SK-N-SH treated with all-trans-retinoic acid at 6 μM for 48 hours (cell line): ENCODE measurements around the gene VPS39.

ENCODE experiments used
- ARNTL ChIP-seq: fragments of 450-650 bp; formaldehyde crosslinking; IDR thresholded peaks from 2 replicates; pipeline ENCODE4 v1.5.0; 2020; ENCODE audit warnings: low read depth, mild to moderate bottlenecking, moderate library complexity, borderline replicate concordance
- ESRRG ChIP-seq: fragments of 250-450 bp; sonication (Bioruptor Pico); IDR thresholded peaks from 2 replicates; pipeline ENCODE4 v1.6.1; 2021; ENCODE audit warnings: mild to moderate bottlenecking
- GLIS3 ChIP-seq: fragments of 250-450 bp; sonication (Bioruptor Pico); IDR thresholded peaks from 2 replicates; pipeline ENCODE4 v1.5.0; 2020; ENCODE audit warnings: mild to moderate bottlenecking, moderate library complexity
- RARB ChIP-seq: fragments of 250-450 bp; sonication (Bioruptor Pico); IDR thresholded peaks from 2 replicates; pipeline ENCODE4 v1.8.0; 2021; ENCODE audit warnings: mild to moderate bottlenecking, moderate library complexity
- TCF4 ChIP-seq: fragments of 250-450 bp; sonication (Bioruptor Pico); IDR thresholded peaks from 2 replicates; pipeline ENCODE4 v1.8.0; 2021; ENCODE audit warnings: mild to moderate bottlenecking, moderate library complexity, borderline replicate concordance
- TOX ChIP-seq: fragments of 250-450 bp; sonication (Bioruptor Pico); IDR thresholded peaks from 2 replicates; pipeline ENCODE4 v1.8.0; 2021; ENCODE audit warnings: mild to moderate bottlenecking, moderate library complexity, borderline replicate concordance
- ZFP3 ChIP-seq: fragments of 250-450 bp; sonication (Bioruptor Pico); IDR thresholded peaks from 2 replicates; pipeline ENCODE4 v1.5.0; 2020; ENCODE audit warnings: mild to moderate bottlenecking, moderate library complexity
- ZFP30 ChIP-seq: fragments of 450-650 bp; formaldehyde crosslinking; IDR thresholded peaks from 2 replicates; pipeline ENCODE4 v1.5.0; 2022; ENCODE audit warnings: mild to moderate bottlenecking, moderate library complexity
- ZNF565 ChIP-seq: fragments of 450-650 bp; formaldehyde crosslinking; conservative IDR thresholded peaks from 2 replicates; pipeline ENCODE4 v1.5.0; 2020; ENCODE audit warnings: low read depth, mild to moderate bottlenecking, moderate library complexity
- TF ChIP-seq, protein P1 (sequence below): fragments of 250-450 bp; sonication (Bioruptor Pico); IDR thresholded peaks from 2 replicates; pipeline ENCODE4 v1.5.1; 2020; ENCODE audit warnings: low read depth, mild to moderate bottlenecking, moderate library complexity
- TF ChIP-seq, protein P2 (sequence below): fragments of 250-450 bp; sonication (Bioruptor Pico); IDR thresholded peaks from 2 replicates; pipeline ENCODE4 v1.8.0; 2021; ENCODE audit warnings: low read depth, mild to moderate bottlenecking, moderate library complexity, borderline replicate concordance
- TF ChIP-seq, protein P3 (sequence below): fragments of 250-450 bp; sonication (Bioruptor Pico); IDR thresholded peaks from 2 replicates; pipeline ENCODE4 v1.8.0; 2020; ENCODE audit warnings: mild to moderate bottlenecking, moderate library complexity, borderline replicate concordance

DNA sequence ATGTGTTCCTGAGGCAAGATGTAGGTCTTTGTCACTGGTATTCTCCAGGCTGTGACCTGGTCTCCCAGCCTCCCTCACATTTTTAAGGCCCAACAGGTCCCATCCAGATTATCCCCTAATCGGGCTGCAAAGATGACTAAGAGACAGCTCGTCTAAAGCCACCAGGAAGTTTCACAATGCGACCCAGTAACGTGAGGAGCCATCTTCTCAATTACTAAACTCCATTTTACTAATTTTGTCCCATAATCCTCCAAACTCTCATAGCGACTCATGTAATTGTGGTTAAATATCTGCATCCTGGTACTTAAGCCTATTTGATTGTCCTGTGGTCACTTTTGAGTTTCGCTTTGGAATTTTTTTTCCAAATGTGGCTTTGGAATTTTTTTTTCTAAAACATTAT lies 43.0 kb downstream of the VPS39 start:
- TF ChIP-seq ZNF565 (CRISPR knock-in tag) (no peak), RARB (CRISPR knock-in tag) (no peak), ZFP3 (CRISPR knock-in tag) (no peak), TCF4 (CRISPR knock-in tag) (no peak), ZFP30 (CRISPR knock-in tag) (no peak), GLIS3 (CRISPR knock-in tag) (no peak), ESRRG (CRISPR knock-in tag) (no peak), ARNTL (CRISPR knock-in tag) (no peak), TOX (no peak)
- TF ChIP-seq, protein P1, sequence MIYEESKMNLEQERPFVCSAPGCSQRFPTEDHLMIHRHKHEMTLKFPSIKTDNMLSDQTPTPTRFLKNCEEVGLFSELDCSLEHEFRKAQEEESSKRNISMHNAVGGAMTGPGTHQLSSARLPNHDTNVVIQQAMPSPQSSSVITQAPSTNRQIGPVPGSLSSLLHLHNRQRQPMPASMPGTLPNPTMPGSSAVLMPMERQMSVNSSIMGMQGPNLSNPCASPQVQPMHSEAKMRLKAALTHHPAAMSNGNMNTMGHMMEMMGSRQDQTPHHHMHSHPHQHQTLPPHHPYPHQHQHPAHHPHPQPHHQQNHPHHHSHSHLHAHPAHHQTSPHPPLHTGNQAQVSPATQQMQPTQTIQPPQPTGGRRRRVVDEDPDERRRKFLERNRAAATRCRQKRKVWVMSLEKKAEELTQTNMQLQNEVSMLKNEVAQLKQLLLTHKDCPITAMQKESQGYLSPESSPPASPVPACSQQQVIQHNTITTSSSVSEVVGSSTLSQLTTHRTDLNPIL (CRISPR knock-in tag): no peak
- TF ChIP-seq, protein P2, sequence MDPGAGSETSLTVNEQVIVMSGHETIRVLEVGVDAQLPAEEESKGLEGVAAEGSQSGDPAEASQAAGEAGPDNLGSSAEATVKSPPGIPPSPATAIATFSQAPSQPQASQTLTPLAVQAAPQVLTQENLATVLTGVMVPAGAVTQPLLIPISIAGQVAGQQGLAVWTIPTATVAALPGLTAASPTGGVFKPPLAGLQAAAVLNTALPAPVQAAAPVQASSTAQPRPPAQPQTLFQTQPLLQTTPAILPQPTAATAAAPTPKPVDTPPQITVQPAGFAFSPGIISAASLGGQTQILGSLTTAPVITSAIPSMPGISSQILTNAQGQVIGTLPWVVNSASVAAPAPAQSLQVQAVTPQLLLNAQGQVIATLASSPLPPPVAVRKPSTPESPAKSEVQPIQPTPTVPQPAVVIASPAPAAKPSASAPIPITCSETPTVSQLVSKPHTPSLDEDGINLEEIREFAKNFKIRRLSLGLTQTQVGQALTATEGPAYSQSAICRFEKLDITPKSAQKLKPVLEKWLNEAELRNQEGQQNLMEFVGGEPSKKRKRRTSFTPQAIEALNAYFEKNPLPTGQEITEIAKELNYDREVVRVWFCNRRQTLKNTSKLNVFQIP (CRISPR knock-in tag): no peak
- TF ChIP-seq, protein P3, sequence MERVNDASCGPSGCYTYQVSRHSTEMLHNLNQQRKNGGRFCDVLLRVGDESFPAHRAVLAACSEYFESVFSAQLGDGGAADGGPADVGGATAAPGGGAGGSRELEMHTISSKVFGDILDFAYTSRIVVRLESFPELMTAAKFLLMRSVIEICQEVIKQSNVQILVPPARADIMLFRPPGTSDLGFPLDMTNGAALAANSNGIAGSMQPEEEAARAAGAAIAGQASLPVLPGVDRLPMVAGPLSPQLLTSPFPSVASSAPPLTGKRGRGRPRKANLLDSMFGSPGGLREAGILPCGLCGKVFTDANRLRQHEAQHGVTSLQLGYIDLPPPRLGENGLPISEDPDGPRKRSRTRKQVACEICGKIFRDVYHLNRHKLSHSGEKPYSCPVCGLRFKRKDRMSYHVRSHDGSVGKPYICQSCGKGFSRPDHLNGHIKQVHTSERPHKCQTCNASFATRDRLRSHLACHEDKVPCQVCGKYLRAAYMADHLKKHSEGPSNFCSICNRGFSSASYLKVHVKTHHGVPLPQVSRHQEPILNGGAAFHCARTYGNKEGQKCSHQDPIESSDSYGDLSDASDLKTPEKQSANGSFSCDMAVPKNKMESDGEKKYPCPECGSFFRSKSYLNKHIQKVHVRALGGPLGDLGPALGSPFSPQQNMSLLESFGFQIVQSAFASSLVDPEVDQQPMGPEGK (CRISPR knock-in tag): no peak
